ENCODE data around the gene ABHD17A. TPM values are rescaled to one million over a fixed set of nuclear protein-coding genes. Genes with fewer than 3 reads are reported as not detected.

The ABHD17A gene
- total and polyA plus RNA-seq, 2 of the 8 experiments (the other 6 are each of a cell fraction or from before 2014, with no cell fraction given): 41.2 to 87.4 TPM

DNA sequence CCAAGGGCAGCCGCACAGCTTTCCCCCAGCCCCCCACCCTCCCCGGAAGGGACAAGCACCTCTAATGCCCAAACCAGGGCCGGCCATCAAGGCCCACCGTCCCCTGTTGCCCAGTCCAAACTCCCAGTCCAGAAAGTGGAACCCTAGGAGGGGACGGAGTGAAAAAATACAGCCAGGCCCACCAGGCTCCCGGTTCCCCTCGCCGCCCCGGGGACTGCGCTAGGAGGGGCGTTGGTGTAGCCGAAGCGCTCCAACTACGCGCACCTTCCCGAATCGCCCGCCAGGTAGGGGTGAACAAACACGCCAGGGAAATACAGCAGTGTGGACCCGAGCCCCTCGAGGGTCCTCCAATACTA is 23.2 kb downstream of the ABHD17A start:
- CTCF ChIA-PET (ENCODE audit: partially characterized antibody): no interaction called here
- no peak overlapping the region; the same call in 1 of the 2 replicates for H2BK5ac ChIP-seq (ENCODE audit: low read depth, low read length)
- peak overlapping the region; percentile 89 to 90 for H3K4me2 ChIP-seq (ENCODE audit: insufficient read depth in 1 of 2, low read depth in 2 of 2, low read length in 2 of 2)
- H3K27ac ChIP-seq (ENCODE audit: low read depth, low read length): no peak overlapping the region
- TF ChIP-seq BCL11A (IDR thresholded peaks at IDR 0.05; ENCODE audit: low read depth in 2 of 2, low read length in 2 of 2): no peak
- TF ChIP-seq NRF1 (IDR thresholded peaks at IDR 0.05; ENCODE audit: low read depth, low read length): no peak
- TF ChIP-seq FOSL1 (IDR thresholded peaks at IDR 0.05; ENCODE audit: insufficient read depth, low read depth, low read length): no peak
- TF ChIP-seq HDAC6 (IDR thresholded peaks at IDR 0.05; ENCODE audit: low read depth, low read length): no peak
- no peak for TF ChIP-seq CBX5 (IDR thresholded peaks at IDR 0.05; ENCODE audit: low read depth, low read length)
- H3K9me3 ChIP-seq (ENCODE audit: insufficient read depth in 2 of 2, low read depth in 1 of 2, low read length in 1 of 2): no peaks in the 10 kb centered on the region
- no peak overlapping the region for H3K14ac ChIP-seq (ENCODE audit: insufficient read length)
- peaks cover 18 to 53% of the 10 kb centered on the region in 2 experiments; a peak in 3 of 4 replicates for H3K79me2 ChIP-seq (ENCODE audit: control insufficient read depth in 1 of 2, insufficient read depth in 2 of 2, low read length in 2 of 2)
- H3K4me3 ChIP-seq (ENCODE audit: extremely low read depth in 1 of 4, insufficient read depth in 2 of 4, low read depth in 3 of 4, low read length in 4 of 4): peak overlapping the region; percentile 66 to 84 (median 76)
- H3K23ac ChIP-seq (ENCODE audit: insufficient read length): no peak overlapping the region
- no peak overlapping the region for H2BK12ac ChIP-seq (ENCODE audit: low read depth, low read length)
- H2BK15ac ChIP-seq (ENCODE audit: low read length): no peak overlapping the region
- no peak overlapping the region for H2AFZ ChIP-seq (ENCODE audit: low read length)
- no peak overlapping the region; the same call in 1 of the 2 replicates for H3K18ac ChIP-seq (ENCODE audit: extremely low read depth, low read length)
- 1% methylated on average over 18 of the region's 21 CpGs; no CpG with 5 or more reads in 1 of the 2 experiments for WGBS, 2 experiments (ENCODE audit: extremely low coverage in 1 of 2, insufficient coverage in 1 of 2, insufficient read length in 1 of 2, insufficient replicate concordance in 2 of 2, low coverage in 1 of 2, low lambda C conversion rate in 2 of 2, missing lambda C conversion rate in 1 of 2)
- H2BK20ac ChIP-seq (ENCODE audit: low read length): no peak overlapping the region
- H2AK5ac ChIP-seq (ENCODE audit: low read depth, low read length): no peak overlapping the region
- H4K91ac ChIP-seq (replicated peaks; ENCODE audit: insufficient read length, low read length): no peak overlapping the region
- no peak overlapping the region for H4K5ac ChIP-seq (ENCODE audit: insufficient read length, low read depth, low read length)
- H3K56ac ChIP-seq (replicated peaks; ENCODE audit: insufficient read length, low read depth, low read length): no peak overlapping the region
- H4K8ac ChIP-seq (ENCODE audit: extremely low read depth, insufficient read depth, low read length): peak overlapping the region; percentile 62; the same call in 1 of the 2 replicates
- H3K79me1 ChIP-seq (ENCODE audit: low read depth, low read length): peaks cover 16% of the 10 kb centered on the region
- peaks cover 10% of the 10 kb centered on the region; the same call in 1 of the 2 replicates for H3K23me2 ChIP-seq (ENCODE audit: low read depth, low read length)
- peaks cover 32 to 49% of the 10 kb centered on the region in 2 experiments for H4K20me1 ChIP-seq (replicated peaks in 1 of 2; ENCODE audit: control insufficient read depth in 1 of 2, insufficient read depth in 2 of 2, low read length in 2 of 2)
- H3K36me3 ChIP-seq (ENCODE audit: control insufficient read depth in 2 of 4, insufficient read depth in 4 of 4, low read length in 3 of 4): no peaks in the 10 kb centered on the region
- FAIRE-seq: no peak
- peak overlapping the region in 3 of 4 experiments; percentile 7 to 52 (median 25); a peak in 2 of 7 replicates for H3K9ac ChIP-seq (replicated peaks in 1 of 4; ENCODE audit: extremely low read depth in 1 of 4, low read depth in 3 of 4, low read length in 3 of 4)
- H3K4me1 ChIP-seq (replicated peaks in 1 of 4; ENCODE audit: control insufficient read depth in 3 of 4, insufficient read depth in 4 of 4, low read length in 3 of 4): peaks cover 0 to 50% (median 35%) of the 10 kb centered on the region in 4 experiments; a peak in 6 of 7 replicates
- POLR2A ChIA-PET (ENCODE audit: partially characterized antibody): interaction anchor here (1.3 kb wide), 1 partner anchor 13 kb away, joined by 4 read pairs; the partner anchor contains the start of gene REXO1
- H3K4ac ChIP-seq (replicated peaks; ENCODE audit: insufficient read length, low read depth, low read length): no peak overlapping the region
- H3K27me3 ChIP-seq (replicated peaks in 1 of 4; ENCODE audit: control insufficient read depth in 3 of 4, extremely low read depth in 1 of 4, insufficient read depth in 3 of 4, low read length in 3 of 4): peaks cover 0 to 15% (median 6%) of the 10 kb centered on the region in 4 experiments; a peak in 5 of 7 replicates
- no peak overlapping the region for H2BK120ac ChIP-seq (replicated peaks; ENCODE audit: low read depth, low read length)
- DNase-seq (ENCODE audit: low read depth in 1 of 2, low spot score in 2 of 2): no peak
